Endodermal cell (in vitro differentiated cells): ENCODE measurements around the gene RSPH9. TPM values are rescaled to one million over a fixed set of nuclear protein-coding genes. Genes with fewer than 3 reads are reported as not detected.

Source experiments
- DNase-seq: peaks from one replicate; pipeline ENCODE4 v3.0.0-alpha.2; 2017
- H3K27ac ChIP-seq: 2 replicates; pipeline ENCODE4 v1.5.1; 2013; ENCODE audit warnings: mild to moderate bottlenecking, low read depth, low read length, moderate library complexity
- H3K27me3 ChIP-seq: 2 replicates; pipeline ENCODE4 v1.6.1; 2013; ENCODE audit warnings: mild to moderate bottlenecking, low read length, moderate library complexity; ENCODE audit not compliant: insufficient read depth, control insufficient read depth, poor library complexity, severe bottlenecking
- H3K36me3 ChIP-seq: 2 replicates; pipeline ENCODE4 v1.7.0; 2013; ENCODE audit warnings: mild to moderate bottlenecking, low read length, moderate library complexity; ENCODE audit not compliant: control insufficient read depth, insufficient read depth
- H3K4me1 ChIP-seq: one replicate; pipeline ENCODE4 v1.7.0; 2013; ENCODE audit warnings: low read length; ENCODE audit not compliant: control insufficient read depth, insufficient read depth
- H3K4me3 ChIP-seq: 2 replicates; pipeline ENCODE4 v1.5.1; 2013; ENCODE audit warnings: mild to moderate bottlenecking, low read length, moderate library complexity
- H3K9ac ChIP-seq: 2 replicates; pipeline ENCODE4 v1.6.1; 2013; ENCODE audit warnings: mild to moderate bottlenecking, low read length, moderate library complexity; ENCODE audit not compliant: poor library complexity, severe bottlenecking; ENCODE audit errors: extremely low read depth
- H3K9me3 ChIP-seq: 2 replicates; pipeline ENCODE4 v1.6.1; 2013; ENCODE audit warnings: mild to moderate bottlenecking, low read length, moderate library complexity; ENCODE audit not compliant: control insufficient read depth
- H3K27ac Mint-ChIP-seq: 2 replicates; pipeline ENCODE4 v1.8.0; 2020; ENCODE audit warnings: mixed read lengths
- H3K27me3 Mint-ChIP-seq: 2 replicates; pipeline ENCODE4 v1.8.0; 2021; ENCODE audit warnings: mild to moderate bottlenecking, mixed read lengths; ENCODE audit not compliant: insufficient read depth
- H3K36me3 Mint-ChIP-seq: 2 replicates; pipeline ENCODE4 v1.8.0; 2020; ENCODE audit warnings: low read depth, mixed read lengths
- H3K4me1 Mint-ChIP-seq: 2 replicates; pipeline ENCODE4 v1.8.0; 2020; ENCODE audit warnings: mixed read lengths
- H3K4me3 Mint-ChIP-seq: 2 replicates; pipeline ENCODE4 v1.8.0; 2020; ENCODE audit warnings: mild to moderate bottlenecking, moderate library complexity, mixed read lengths
- H3K9me3 Mint-ChIP-seq: 2 replicates; pipeline ENCODE4 v1.8.0; 2020; ENCODE audit warnings: mild to moderate bottlenecking, mixed read lengths
- CTCF ChIP-seq: fragments of 200-600 bp; sonication (generic); conservative IDR thresholded peaks from 2 replicates; pipeline ENCODE4 v1.5.0; 2021; ENCODE audit warnings: antibody characterized with exemption, mild to moderate bottlenecking
- WGBS, 2 experiments: methylation state at CpG; one replicate each; pipeline versions ENCODE4 v1.1.5 to v1.1.7; 2013; ENCODE audit warnings: missing lambda C conversion rate in 2 of 2, mixed read lengths in 1 of 2; ENCODE audit not compliant: insufficient coverage in 1 of 2, insufficient read length in 1 of 2; 5-methylcytosine and 5-hydroxymethylcytosine counted together
- total RNA-seq, 2 donors: library from RNA; stranded (reverse); fragmentation: NEBNext Ultra II Directional in 1 of 2; extraction: Animal tissue kit (Norgen Biotek cat#: 25700) in 1 of 2; gene quantifications; 2 replicates in 1 of 2; 3 replicates in 1 of 2; pipeline ENCODE4 v1.2.1, GENCODE V29; 2021

The RSPH9 gene
- total RNA-seq, 2 donors from 2014 or later, result 0.44 to 0.64 TPM

DNA sequence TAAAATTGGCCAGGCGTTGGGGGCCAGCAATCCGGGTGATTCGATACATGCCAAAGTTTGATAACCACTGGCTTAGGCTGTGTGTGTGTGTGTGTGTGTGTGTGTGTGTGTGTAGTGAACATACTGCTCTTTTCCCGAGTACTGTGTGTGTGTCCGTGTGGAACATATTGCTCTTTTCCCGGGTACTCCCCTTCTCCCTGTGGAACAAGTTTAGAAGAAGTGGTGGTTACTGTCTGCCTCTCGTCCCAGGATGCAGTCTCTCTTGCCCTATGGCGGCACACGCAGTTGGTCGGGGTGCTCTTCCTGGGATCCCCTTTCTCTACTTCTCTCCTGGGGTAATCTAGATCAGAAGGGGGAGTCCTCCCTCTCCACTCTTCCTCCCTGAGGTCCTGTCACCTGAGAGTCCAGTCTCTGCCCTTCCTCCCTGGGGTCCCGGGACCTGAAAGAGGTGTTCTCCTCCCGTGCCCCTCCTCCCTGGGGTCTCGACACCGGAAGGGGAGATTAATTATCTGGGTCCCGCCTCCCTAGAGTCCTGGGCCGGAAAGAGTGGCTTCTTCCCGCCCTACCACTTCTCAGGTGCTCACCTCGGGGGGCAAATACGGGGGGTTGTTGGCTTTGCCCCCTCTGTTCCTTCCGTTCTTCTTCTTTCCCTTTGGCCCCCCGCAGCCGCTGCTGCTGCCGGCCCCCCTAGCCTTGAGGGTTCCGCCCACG lies 16.3 kb upstream of the RSPH9 start:
- peak overlapping the region; percentile 93 for H3K27ac Mint-ChIP-seq
- WGBS, 2 experiments, result 15 to 23% methylated on average over 9 to 25 of the region's 25 CpGs

GRCh38 chr6:43629104-43629504 lies 15.7 kb upstream of the RSPH9 start, which contains the start of gene GTPBP2:
Gene GTPBP2, minus strand, starts transcription at chr6:43629264. Its CDS starts 102 bp downstream, at chr6:43629162.
- peak within 1 kb of the TSS; percentile 80 for H3K4me3 Mint-ChIP-seq
- Histone ChIP-seq H3K27ac (peak within 1 kb of the TSS; percentile 98), H3K4me3 (peak within 1 kb of the TSS; percentile 99), H3K27me3 (no peaks in the 10 kb centered on the region), H3K4me1 (no peaks in the 10 kb centered on the region), H3K36me3 (peaks cover 31% of the 10 kb centered on the region), H3K9ac (peak within 1 kb of the TSS; percentile 95), H3K9me3 (no peaks in the 10 kb centered on the region)
- H3K4me1 Mint-ChIP-seq, result peaks cover 29% of the 10 kb centered on the region
- peaks cover 29% of the 10 kb centered on the region for H3K36me3 Mint-ChIP-seq
- peak within 1 kb of the TSS; percentile 99 for H3K27ac Mint-ChIP-seq
- no peaks in the 10 kb centered on the region for H3K9me3 Mint-ChIP-seq
- 0% methylated on average over 14 to 46 of the region's 46 CpGs for WGBS, 2 experiments
- peak; percentile 99 for DNase-seq
- no peak for TF ChIP-seq CTCF
- no peaks in the 10 kb centered on the region for H3K27me3 Mint-ChIP-seq

More for the DNA sequence above, 16.3 kb upstream of the RSPH9 start:
- Mint-ChIP-seq H3K36me3 (peaks cover 33% of the 10 kb centered on the region), H3K9me3 (no peaks in the 10 kb centered on the region), H3K27me3 (no peaks in the 10 kb centered on the region), H3K4me1 (peaks cover 29% of the 10 kb centered on the region), H3K4me3 (peak overlapping the region; percentile 80)
- Histone ChIP-seq H3K36me3 (peaks cover 36% of the 10 kb centered on the region), H3K9me3 (no peaks in the 10 kb centered on the region), H3K9ac (peak overlapping the region; percentile 71), H3K4me1 (no peaks in the 10 kb centered on the region), H3K27me3 (no peaks in the 10 kb centered on the region), H3K4me3 (peak overlapping the region; percentile 99), H3K27ac (peak overlapping the region; percentile 66)
- peak; percentile 87 for DNase-seq
- no peak for TF ChIP-seq CTCF

GRCh38 chr6:43629505-43630300 lies 15.1 kb upstream of the RSPH9 start:
- peaks cover 24% of the 10 kb centered on the region for H3K36me3 Mint-ChIP-seq
- peak overlapping the region; percentile 80 for H3K4me3 Mint-ChIP-seq
- H3K27me3 ChIP-seq, result no peaks in the 10 kb centered on the region
- peak overlapping the region; percentile 99 for H3K27ac Mint-ChIP-seq
- peak overlapping the region; percentile 95 for H3K4me3 ChIP-seq
- peak; percentile 97 for DNase-seq
- peak overlapping the region; percentile 98 for H3K27ac ChIP-seq
- peak overlapping the region; percentile 95 for H3K9ac ChIP-seq
- H3K27me3 Mint-ChIP-seq, result no peaks in the 10 kb centered on the region
- H3K9me3 ChIP-seq, result no peaks in the 10 kb centered on the region
- TF ChIP-seq CTCF, result no peak
- peaks cover 29% of the 10 kb centered on the region for H3K4me1 Mint-ChIP-seq
- no peaks in the 10 kb centered on the region for H3K9me3 Mint-ChIP-seq
- WGBS, 2 experiments, result 0% methylated on average over 21 to 41 of the region's 41 CpGs
- no peaks in the 10 kb centered on the region for H3K4me1 ChIP-seq
- H3K36me3 ChIP-seq, result peaks cover 25% of the 10 kb centered on the region
